Measurements from ENCODE around the gene ZCCHC7.

DNA sequence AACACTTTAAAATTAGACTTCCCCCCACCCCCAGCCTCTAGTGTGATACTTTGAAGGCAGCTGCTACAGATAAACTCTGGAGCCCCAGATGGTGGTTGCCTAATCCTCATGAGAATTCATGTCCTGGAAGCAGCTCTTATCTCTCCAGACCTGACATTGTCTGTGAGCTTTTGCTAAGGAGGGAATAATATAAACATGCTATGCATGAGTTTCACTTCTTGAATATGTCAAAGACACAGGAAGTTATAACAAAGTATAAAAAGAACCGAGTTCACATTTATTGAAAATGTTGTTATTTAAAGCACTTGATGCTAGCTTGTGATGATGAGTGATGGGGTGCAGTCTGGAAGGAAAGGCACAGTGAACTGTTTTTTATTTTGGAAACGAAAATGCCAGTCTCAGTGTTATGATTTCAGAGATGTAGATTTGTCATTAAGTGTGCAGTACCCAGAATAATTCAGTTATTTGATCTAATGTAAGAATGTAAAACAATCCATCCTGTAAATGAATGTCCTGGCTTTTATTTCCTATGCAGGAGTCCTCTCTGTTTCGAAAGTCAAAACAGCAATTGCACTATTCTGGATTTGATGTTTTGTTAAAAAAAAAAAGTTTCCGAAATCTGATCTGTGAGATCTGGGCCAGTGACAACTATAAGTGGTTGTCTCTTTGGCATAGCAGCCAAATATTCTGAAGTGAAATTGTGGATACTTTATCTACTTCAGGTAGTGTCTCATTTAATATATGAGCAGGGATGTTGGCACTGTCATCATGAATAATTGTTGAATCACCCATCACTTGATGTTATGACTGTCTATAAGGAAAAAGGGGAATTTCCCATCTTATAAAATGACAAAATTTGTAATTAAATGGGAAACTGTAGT lies 77.0 kb downstream of the ZCCHC7 start:
- TF ChIP-seq, protein P1, sequence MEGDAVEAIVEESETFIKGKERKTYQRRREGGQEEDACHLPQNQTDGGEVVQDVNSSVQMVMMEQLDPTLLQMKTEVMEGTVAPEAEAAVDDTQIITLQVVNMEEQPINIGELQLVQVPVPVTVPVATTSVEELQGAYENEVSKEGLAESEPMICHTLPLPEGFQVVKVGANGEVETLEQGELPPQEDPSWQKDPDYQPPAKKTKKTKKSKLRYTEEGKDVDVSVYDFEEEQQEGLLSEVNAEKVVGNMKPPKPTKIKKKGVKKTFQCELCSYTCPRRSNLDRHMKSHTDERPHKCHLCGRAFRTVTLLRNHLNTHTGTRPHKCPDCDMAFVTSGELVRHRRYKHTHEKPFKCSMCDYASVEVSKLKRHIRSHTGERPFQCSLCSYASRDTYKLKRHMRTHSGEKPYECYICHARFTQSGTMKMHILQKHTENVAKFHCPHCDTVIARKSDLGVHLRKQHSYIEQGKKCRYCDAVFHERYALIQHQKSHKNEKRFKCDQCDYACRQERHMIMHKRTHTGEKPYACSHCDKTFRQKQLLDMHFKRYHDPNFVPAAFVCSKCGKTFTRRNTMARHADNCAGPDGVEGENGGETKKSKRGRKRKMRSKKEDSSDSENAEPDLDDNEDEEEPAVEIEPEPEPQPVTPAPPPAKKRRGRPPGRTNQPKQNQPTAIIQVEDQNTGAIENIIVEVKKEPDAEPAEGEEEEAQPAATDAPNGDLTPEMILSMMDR (IDR thresholded peaks at IDR 0.05), result no peak
- no peak for TF ChIP-seq POLR2AphosphoS5 (IDR thresholded peaks at IDR 0.05)
